ENCODE measurements around the gene MPRIP.

MPRIP gene

GRCh38 chr17:17242246-17242645, 200.0 kb downstream of the MPRIP start:
- H3K4me3 ChIP-seq (ENCODE audit: low read depth, low read length), result no peak overlapping the region
- ChIA-PET CTCF (no interaction called here), POLR2A (interaction anchor here (0.7 kb wide), 1 partner anchor 37 kb away, joined by 3 read pairs; no protein-coding TSS in a partner anchor)
- TF ChIP-seq, protein P1, sequence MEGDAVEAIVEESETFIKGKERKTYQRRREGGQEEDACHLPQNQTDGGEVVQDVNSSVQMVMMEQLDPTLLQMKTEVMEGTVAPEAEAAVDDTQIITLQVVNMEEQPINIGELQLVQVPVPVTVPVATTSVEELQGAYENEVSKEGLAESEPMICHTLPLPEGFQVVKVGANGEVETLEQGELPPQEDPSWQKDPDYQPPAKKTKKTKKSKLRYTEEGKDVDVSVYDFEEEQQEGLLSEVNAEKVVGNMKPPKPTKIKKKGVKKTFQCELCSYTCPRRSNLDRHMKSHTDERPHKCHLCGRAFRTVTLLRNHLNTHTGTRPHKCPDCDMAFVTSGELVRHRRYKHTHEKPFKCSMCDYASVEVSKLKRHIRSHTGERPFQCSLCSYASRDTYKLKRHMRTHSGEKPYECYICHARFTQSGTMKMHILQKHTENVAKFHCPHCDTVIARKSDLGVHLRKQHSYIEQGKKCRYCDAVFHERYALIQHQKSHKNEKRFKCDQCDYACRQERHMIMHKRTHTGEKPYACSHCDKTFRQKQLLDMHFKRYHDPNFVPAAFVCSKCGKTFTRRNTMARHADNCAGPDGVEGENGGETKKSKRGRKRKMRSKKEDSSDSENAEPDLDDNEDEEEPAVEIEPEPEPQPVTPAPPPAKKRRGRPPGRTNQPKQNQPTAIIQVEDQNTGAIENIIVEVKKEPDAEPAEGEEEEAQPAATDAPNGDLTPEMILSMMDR (IDR thresholded peaks at IDR 0.05; ENCODE audit: insufficient read depth, low read length, missing control alignments), result no peak
- DNase-seq (ENCODE audit: low read depth, low spot score), result no peak

Measured in AG04449 (cell line).